Measurements from ENCODE around the gene GALNT18. TPM values are rescaled to one million over a fixed set of nuclear protein-coding genes. Genes with fewer than 3 reads are reported as not detected.

GALNT18 gene
- total RNA-seq, 2 donors from 2014 or later, result 5.3 to 7.3 TPM

GRCh38 chr11:11476971-11477645, 144.7 kb downstream of the GALNT18 start:
- Histone ChIP-seq H3K9me3 (no peaks in the 10 kb centered on the region), H3K27ac (no peak overlapping the region), H3K4me1 (no peaks in the 10 kb centered on the region), H3K27me3 (no peaks in the 10 kb centered on the region), H3K4me3 (no peak overlapping the region), H3K36me3 (replicated peaks in 1 of 2; ENCODE audit: insufficient read depth in 1 of 2, low read depth in 2 of 2) (no peaks in the 10 kb centered on the region)
- WGBS, 2 donors, result 50 to 60% methylated on average over 4 of the region's 4 CpGs
- intact Hi-C loops (cut with DNase I), result no loop called here
- no peak for DNase-seq
- TF ChIP-seq POLR2A (IDR thresholded peaks at IDR 0.05) (no peak), CTCF (IDR thresholded peaks at IDR 0.05) (no peak)
- ATAC-seq, result no peak

- WGBS, 2 donors, result 81% methylated on average over 2 of the region's 2 CpGs
- intact Hi-C loops (cut with DNase I), result no loop called here
Observed at GRCh38 chr11:11476499-11476898, 145.3 kb downstream of the GALNT18 start.

GRCh38 chr11:11472106-11472505, 149.7 kb downstream of the GALNT18 start:
- Histone ChIP-seq H3K36me3 (replicated peaks in 1 of 2; ENCODE audit: insufficient read depth in 1 of 2, low read depth in 2 of 2) (no peaks in the 10 kb centered on the region), H3K27ac (no peak overlapping the region), H3K27me3 (no peaks in the 10 kb centered on the region), H3K4me1 (no peaks in the 10 kb centered on the region), H3K4me3 (no peak overlapping the region), H3K9me3 (no peaks in the 10 kb centered on the region)
- WGBS, 2 donors, result 53 to 77% methylated on average over 2 of the region's 2 CpGs
- no peak for ATAC-seq
- DNase-seq, result no peak
- no peak for TF ChIP-seq CTCF (IDR thresholded peaks at IDR 0.05)
- intact Hi-C loops (cut with DNase I), result no loop called here

More at GRCh38 chr11:11476499-11476898, 145.3 kb downstream of the GALNT18 start:
- no peaks in the 10 kb centered on the region for H3K36me3 ChIP-seq (replicated peaks in 1 of 2; ENCODE audit: insufficient read depth in 1 of 2, low read depth in 2 of 2)
- H3K4me1 ChIP-seq, result no peaks in the 10 kb centered on the region
- H3K9me3 ChIP-seq, result no peaks in the 10 kb centered on the region
- no peak overlapping the region for H3K4me3 ChIP-seq
- no peaks in the 10 kb centered on the region for H3K27me3 ChIP-seq
- no peak overlapping the region for H3K27ac ChIP-seq
- no peak for TF ChIP-seq POLR2A (IDR thresholded peaks at IDR 0.05)
- ATAC-seq, result no peak
- no peak for DNase-seq

GRCh38 chr11:11471201-11471600, 150.6 kb downstream of the GALNT18 start:
- WGBS, 2 donors, result 46 to 77% methylated on average over 4 of the region's 4 CpGs
- TF ChIP-seq POLR2A (IDR thresholded peaks at IDR 0.05) (no peak), CTCF (IDR thresholded peaks at IDR 0.05) (no peak)
- no peak overlapping the region for H3K27ac ChIP-seq
- H3K4me1 ChIP-seq, result no peaks in the 10 kb centered on the region
- no peaks in the 10 kb centered on the region for H3K9me3 ChIP-seq
- DNase-seq (no peak), ATAC-seq (no peak)
- no peaks in the 10 kb centered on the region for H3K27me3 ChIP-seq
- H3K4me3 ChIP-seq, result no peak overlapping the region
- no peaks in the 10 kb centered on the region for H3K36me3 ChIP-seq (replicated peaks in 1 of 2; ENCODE audit: insufficient read depth in 1 of 2, low read depth in 2 of 2)
- intact Hi-C loops (cut with DNase I), result no loop called here

GRCh38 chr11:11468954-11469353, 152.9 kb downstream of the GALNT18 start:
- no peak for DNase-seq
- intact Hi-C loops (cut with DNase I), result no loop called here
- Histone ChIP-seq H3K4me1 (no peaks in the 10 kb centered on the region), H3K27me3 (no peaks in the 10 kb centered on the region), H3K36me3 (replicated peaks in 1 of 2; ENCODE audit: insufficient read depth in 1 of 2, low read depth in 2 of 2) (no peaks in the 10 kb centered on the region), H3K4me3 (no peak overlapping the region), H3K9me3 (no peaks in the 10 kb centered on the region), H3K27ac (no peak overlapping the region)
- ATAC-seq, result no peak
- WGBS, 2 donors, result 91 to 97% methylated on average over 6 of the region's 6 CpGs
- TF ChIP-seq POLR2A (IDR thresholded peaks at IDR 0.05), result no peak
- no peak for TF ChIP-seq CTCF (IDR thresholded peaks at IDR 0.05)

Data from body of pancreas (tissue), 4 donors.